K562 (cell line): ENCODE data around the gene GALNT17. TPM values are rescaled to one million over a fixed set of nuclear protein-coding genes. Genes with fewer than 3 reads are reported as not detected.

ENCODE experiments used
- ATAC-seq: fragments of 200-7000 bp; cut with Tn5 transposase; 3 replicates; pipeline ENCODE4 v1.9.1; 2020; ENCODE audit warnings: moderate library complexity
- BruUV-seq: library from RNA; stranded (reverse); fragments of 400-500 nt; replicated peaks from 2 replicates; lab custom pipeline; 2021; lab: Mats Ljungman, UMichigan
- CTCF ChIA-PET: fragments of 300-600 bp; formaldehyde crosslinking; extraction: SDS; loops from one replicate; lab custom pipeline; 2021; ENCODE audit warnings: low intra/inter-chr PET ratio; lab: Yijun Ruan, JAX
- POLR2A ChIA-PET: fragments of 300-600, 350-650 bp; sonication (Branson Sonifier 250); formaldehyde crosslinking; extraction: SDS; loops from one replicate; lab custom pipeline; 2021; ENCODE audit warnings: antibody characterized with exemption, inconsistent platforms; lab: Yijun Ruan, JAX
- DNase-seq, 4 experiments: peaks; one replicate each; pipeline versions ENCODE4 v3.0.0 to v3.0.0-alpha.2; 2011 to 2018; ENCODE audit warnings: low spot score in 3 of 4, mixed read lengths in 3 of 4; ENCODE audit errors: extremely low read depth in 1 of 4
- FAIRE-seq: peaks from 2 replicates; lab custom pipeline; 2011; peaks lifted over from hg19 to GRCh38; lab: Jason Lieb, UNC
- H2AFZ ChIP-seq: 2 replicates; pipeline ENCODE4 v1.6.0; 2011; ENCODE audit warnings: low read depth, low read length, control low read depth, inconsistent platforms
- H3K27ac ChIP-seq: fragments of 200-600 bp; 3 replicates; pipeline ENCODE4 v1.8.0; 2011; ENCODE audit warnings: low read depth, mild to moderate bottlenecking, control low read depth, inconsistent platforms, low read length, moderate library complexity, mixed read lengths; ENCODE audit errors: extremely low read depth
- H3K27me3 ChIP-seq, 2 experiments: fragments of 300-600 bp in 1 of 2; 2 replicates in 1 of 2; 3 replicates in 1 of 2; pipeline versions ENCODE4 v1.6.0 to v1.8.0; 2011; ENCODE audit warnings: inconsistent platforms in 2 of 2, low read length in 2 of 2, mild to moderate bottlenecking in 1 of 2, mixed read lengths in 1 of 2, moderate library complexity in 1 of 2; ENCODE audit not compliant: control insufficient read depth in 2 of 2, insufficient read depth in 2 of 2
- H3K36me3 ChIP-seq: fragments of 300-600 bp; 3 replicates; pipeline ENCODE4 v1.8.0; 2011; ENCODE audit warnings: mild to moderate bottlenecking, low read length, inconsistent platforms; ENCODE audit not compliant: control insufficient read depth, insufficient read depth
- H3K4me1 ChIP-seq, 2 experiments: fragments of 200-600 bp in 1 of 2; replicated peaks in 1 of 2; 2 replicates in 1 of 2; 3 replicates in 1 of 2; pipeline versions ENCODE4 v1.5.1 to v1.8.0; 2011; ENCODE audit warnings: inconsistent platforms in 2 of 2, low read length in 2 of 2, mild to moderate bottlenecking in 1 of 2, mixed read lengths in 1 of 2, moderate library complexity in 1 of 2; ENCODE audit not compliant: control insufficient read depth in 2 of 2, insufficient read depth in 2 of 2
- H3K4me2 ChIP-seq: 2 replicates; pipeline ENCODE4 v1.6.1; 2011; ENCODE audit warnings: low read length, control low read depth, inconsistent platforms, mixed read lengths; ENCODE audit not compliant: insufficient read depth
- H3K4me3 ChIP-seq: fragments of 200-600 bp; sonication (generic), shearing (Covaris generic); 2 replicates; pipeline ENCODE4 v1.5.1; 2016; ENCODE audit warnings: control low read depth, inconsistent platforms
- H3K79me2 ChIP-seq: fragments of 200-600 bp; 3 replicates; pipeline ENCODE4 v1.8.0; 2011; ENCODE audit warnings: low read length, inconsistent platforms; ENCODE audit not compliant: control insufficient read depth, insufficient read depth
- H3K9ac ChIP-seq, 2 experiments: 2 replicates each; pipeline versions ENCODE4 v1.6.0 to v1.6.1; 2011; ENCODE audit warnings: low read depth in 2 of 2, low read length in 2 of 2, control low read depth in 1 of 2, inconsistent platforms in 1 of 2, mild to moderate bottlenecking in 1 of 2, mixed read lengths in 1 of 2; ENCODE audit not compliant: insufficient read depth in 1 of 2
- H3K9me1 ChIP-seq: one replicate; pipeline ENCODE4 v1.6.0; 2011; ENCODE audit warnings: inconsistent platforms, mild to moderate bottlenecking, low read length, moderate library complexity; ENCODE audit not compliant: control insufficient read depth, insufficient read depth
- H3K9me3 ChIP-seq: replicated peaks from 2 replicates; pipeline ENCODE4 v1.5.1; 2011; ENCODE audit warnings: low read depth, low read length, inconsistent platforms; ENCODE audit not compliant: control insufficient read depth, insufficient read depth
- H4K20me1 ChIP-seq: replicated peaks from 2 replicates; pipeline ENCODE4 v1.6.1; 2011; ENCODE audit warnings: low read length, inconsistent platforms, mixed read lengths; ENCODE audit not compliant: control insufficient read depth, insufficient read depth
- ARID2 ChIP-seq: fragments of 450-650 bp; IDR thresholded peaks from 2 replicates; pipeline ENCODE4 v1.6.1; 2017; ENCODE audit warnings: antibody characterized with exemption, mild to moderate bottlenecking
- CEBPG ChIP-seq, 3 experiments: fragments of 200-800 bp in 1 of 3; sonication (Bioruptor generic) in 1 of 3; sonication (generic) in 1 of 3; formaldehyde crosslinking in 1 of 3; IDR thresholded peaks in 2 of 3; conservative IDR thresholded peaks in 1 of 3; 2 replicates each; pipeline versions ENCODE4 v1.6.1 to v1.8.0; 2016 to 2022; ENCODE audit warnings: missing compliant biosample characterization in 2 of 3, missing genetic modification characterization in 2 of 3, mild to moderate bottlenecking in 1 of 3, missing genetic modification reagents in 1 of 3
- FOXA1 ChIP-seq: fragments of 450-650 bp; IDR thresholded peaks from 2 replicates; pipeline ENCODE4 v1.6.1; 2016; ENCODE audit warnings: mild to moderate bottlenecking, borderline replicate concordance
- MEIS2 ChIP-seq: fragments of 450-650 bp; IDR thresholded peaks from 2 replicates; pipeline ENCODE4 v1.6.1; 2014; ENCODE audit warnings: mild to moderate bottlenecking; ENCODE audit not compliant: partially characterized antibody
- MXI1 ChIP-seq: IDR thresholded peaks from 2 replicates; pipeline ENCODE4 v1.6.1; 2011; ENCODE audit warnings: low read depth, mild to moderate bottlenecking, improper control_type of control experiment, low read length
- PPARD ChIP-seq: fragments of 250-450 bp; sonication (Bioruptor Pico); IDR thresholded peaks from 2 replicates; pipeline ENCODE4 v1.8.0; 2022; ENCODE audit warnings: inconsistent platforms, mild to moderate bottlenecking, moderate library complexity
- PYGO2 ChIP-seq: fragments of 450-650 bp; IDR thresholded peaks from 2 replicates; pipeline ENCODE4 v1.6.1; 2016; ENCODE audit warnings: mild to moderate bottlenecking, missing genetic modification characterization, moderate library complexity, missing compliant biosample characterization
- RBM39 ChIP-seq: fragments of 200-400 bp; formaldehyde crosslinking; optimal IDR thresholded peaks from 2 replicates; pipeline ENCODE3; 2018; ENCODE audit warnings: low read depth, low read length
- SREBF2 ChIP-seq: sonication (generic); formaldehyde crosslinking; IDR thresholded peaks from 2 replicates; pipeline ENCODE4 v1.4.0; 2020; ENCODE audit warnings: mild to moderate bottlenecking, missing genetic modification reagents
- SRSF3 ChIP-seq: fragments of 200-400 bp; formaldehyde crosslinking; IDR thresholded peaks from 2 replicates; pipeline ENCODE4 v1.6.1; 2016; ENCODE audit warnings: mild to moderate bottlenecking, low read length, moderate library complexity; ENCODE audit not compliant: insufficient read depth
- TCF3 ChIP-seq: sonication (generic); formaldehyde crosslinking; IDR thresholded peaks from 2 replicates; pipeline ENCODE4 v1.4.0; 2020; ENCODE audit warnings: mild to moderate bottlenecking, missing genetic modification reagents
- TCF7 ChIP-seq: sonication (generic); IDR thresholded peaks from 2 replicates; pipeline ENCODE4 v1.6.1; 2016; ENCODE audit warnings: antibody characterized with exemption, borderline replicate concordance
- ZBTB49 ChIP-seq: sonication (generic); formaldehyde crosslinking; IDR thresholded peaks from 2 replicates; pipeline ENCODE4 v1.8.0; 2022; ENCODE audit warnings: missing genetic modification reagents, mild to moderate bottlenecking, borderline replicate concordance
- ZNF133 ChIP-seq: fragments of 250-450 bp; sonication (Bioruptor Pico); IDR thresholded peaks from 2 replicates; pipeline ENCODE4 v1.4.0; 2020; ENCODE audit warnings: mild to moderate bottlenecking
- ZNF165 ChIP-seq: fragments of 250-450 bp; sonication (Bioruptor Pico); IDR thresholded peaks from 2 replicates; pipeline ENCODE4 v1.4.0; 2020; ENCODE audit warnings: borderline replicate concordance
- WGBS: fragments of 100-300 bp; shearing (Covaris generic); methylation state at CpG from one replicate; pipeline ENCODE4 v1.1.6; 2016; ENCODE audit warnings: low coverage, mixed read lengths; ENCODE audit not compliant: insufficient coverage; ENCODE audit errors: missing lambda C conversion rate; 5-methylcytosine and 5-hydroxymethylcytosine counted together
- in situ Hi-C: fragments of 300-500 bp; cut with MboI; formaldehyde crosslinking; loops from 4 replicates; pipeline ENCODE4 v1.15.0; 2018; ENCODE audit warnings: inconsistent platforms, mixed read lengths
- intact Hi-C: fragments of 100-400 bp; cut with micrococcal nuclease; formaldehyde crosslinking; loops from 2 replicates; pipeline ENCODE4 v1.14.2; 2022
- polyA plus RNA-seq, 8 experiments: library from polyadenylated mRNA; depleted of rRNA in 4 of 8; stranded (reverse) in 5 of 8; unstranded in 3 of 8; fragments of >200 nt; fragmentation: Nextera tagmentation in 2 of 8; fragmentation: Illumina TruSeq in 1 of 8; extraction: Ambion mirVana in 2 of 8; extraction: Trizol in 1 of 8; gene quantifications; 2 replicates each; pipeline versions ENCODE4 v1.2.1 to v1.2.3, GENCODE V29; 2011 to 2014; ENCODE audit warnings: inconsistent platforms in 1 of 8, missing spikeins in 1 of 8
- total RNA-seq, 7 experiments: library from RNA; depleted of rRNA in 6 of 7; stranded (reverse); fragments of >200 nt in 6 of 7; fragmentation: Illumina TruSeq in 2 of 7; extraction: Trizol in 2 of 7; gene quantifications; 2 replicates each; pipeline versions ENCODE4 v1.2.1 to v1.2.3, GENCODE V29; 2011 to 2021; ENCODE audit warnings: low replicate concordance in 1 of 7
- TF ChIP-seq, protein P1 (sequence below): fragments of 200-800 bp; sonication (Bioruptor generic); IDR thresholded peaks from 2 replicates; pipeline ENCODE4 v1.6.1; 2017; ENCODE audit warnings: missing genetic modification characterization, missing compliant biosample characterization
- TF ChIP-seq, protein P2 (sequence below): fragments of 250-450 bp; sonication (Bioruptor Pico); IDR thresholded peaks from 2 replicates; pipeline ENCODE4 v1.5.0; 2022; ENCODE audit warnings: mild to moderate bottlenecking

Gene GALNT17
- total and polyA plus RNA-seq, 9 of the 15 experiments (the other 6 are each of a cell fraction or from before 2014, with no cell fraction given), result not detected

DNA sequence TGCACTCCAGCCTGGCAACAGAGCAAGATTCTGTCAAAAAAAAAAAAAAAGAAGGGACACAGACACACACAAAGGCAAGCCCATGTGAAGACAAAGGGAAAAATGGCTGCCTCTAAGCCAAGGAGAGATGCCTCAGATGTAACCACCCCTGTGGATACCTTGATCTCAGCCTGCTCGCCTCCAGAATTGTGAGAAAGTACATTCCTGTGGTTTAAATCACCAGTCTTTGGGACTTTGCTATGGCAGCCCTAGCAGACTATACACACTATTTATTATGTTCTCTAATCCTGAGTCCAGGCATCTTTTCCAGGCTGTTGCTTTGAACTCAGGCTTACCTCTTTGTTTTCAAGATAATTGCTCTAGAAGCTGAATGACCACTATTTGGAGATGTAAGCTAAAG is 494.3 kb downstream of the GALNT17 start:
- POLR2A ChIA-PET, result no interaction called here
- DNase-seq, result no peak
- CTCF ChIA-PET, result no interaction called here
- in situ Hi-C loops, result no loop called here
- H3K9me3 ChIP-seq, result no peaks in the 10 kb centered on the region
- no peak overlapping the region for H2AFZ ChIP-seq
- BruUV-seq, result no TSS peak
- no peaks in the 10 kb centered on the region for H3K9me1 ChIP-seq
- no peaks in the 10 kb centered on the region for H3K4me1 ChIP-seq
- no peak for FAIRE-seq
- peaks cover 0 to 9% of the 10 kb centered on the region in 2 experiments; a peak in 1 of 5 replicates for H3K27me3 ChIP-seq
- no peaks in the 10 kb centered on the region for H3K79me2 ChIP-seq
- ATAC-seq, result no peak
- no peaks in the 10 kb centered on the region for H3K36me3 ChIP-seq
- intact Hi-C loops, result no loop called here
- H3K4me3 ChIP-seq, result no peak overlapping the region
- H4K20me1 ChIP-seq, result no peaks in the 10 kb centered on the region
- no peak overlapping the region for H3K27ac ChIP-seq
- WGBS, result 0% methylated on average over 1 of the region's 1 CpG
- no peak overlapping the region for H3K4me2 ChIP-seq
- H3K9ac ChIP-seq, result no peak overlapping the region
- TF ChIP-seq TCF7 (no peak), PPARD (no peak), MEIS2 (no peak), ZNF133 (CRISPR knock-in tag) (no peak), SRSF3 (no peak), TCF3 (CRISPR knock-in tag) (no peak), ZNF165 (CRISPR knock-in tag) (no peak), ARID2 (no peak), RBM39 (no peak), MXI1 (no peak), ZBTB49 (CRISPR knock-in tag) (no peak), CEBPG (CRISPR knock-in tag; IDR thresholded peaks at IDR 0.05) (no peak), CEBPG (tag; conservative IDR thresholded peaks at IDR 0.05 in 1 of 2, IDR thresholded peaks at IDR 0.05 in 1 of 2) (no peak), SREBF2 (no peak), PYGO2 (tag) (no peak), FOXA1 (no peak)
- TF ChIP-seq, protein P1, sequence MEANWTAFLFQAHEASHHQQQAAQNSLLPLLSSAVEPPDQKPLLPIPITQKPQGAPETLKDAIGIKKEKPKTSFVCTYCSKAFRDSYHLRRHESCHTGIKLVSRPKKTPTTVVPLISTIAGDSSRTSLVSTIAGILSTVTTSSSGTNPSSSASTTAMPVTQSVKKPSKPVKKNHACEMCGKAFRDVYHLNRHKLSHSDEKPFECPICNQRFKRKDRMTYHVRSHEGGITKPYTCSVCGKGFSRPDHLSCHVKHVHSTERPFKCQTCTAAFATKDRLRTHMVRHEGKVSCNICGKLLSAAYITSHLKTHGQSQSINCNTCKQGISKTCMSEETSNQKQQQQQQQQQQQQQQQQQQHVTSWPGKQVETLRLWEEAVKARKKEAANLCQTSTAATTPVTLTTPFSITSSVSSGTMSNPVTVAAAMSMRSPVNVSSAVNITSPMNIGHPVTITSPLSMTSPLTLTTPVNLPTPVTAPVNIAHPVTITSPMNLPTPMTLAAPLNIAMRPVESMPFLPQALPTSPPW (CRISPR knock-in tag), result no peak
- TF ChIP-seq, protein P2, sequence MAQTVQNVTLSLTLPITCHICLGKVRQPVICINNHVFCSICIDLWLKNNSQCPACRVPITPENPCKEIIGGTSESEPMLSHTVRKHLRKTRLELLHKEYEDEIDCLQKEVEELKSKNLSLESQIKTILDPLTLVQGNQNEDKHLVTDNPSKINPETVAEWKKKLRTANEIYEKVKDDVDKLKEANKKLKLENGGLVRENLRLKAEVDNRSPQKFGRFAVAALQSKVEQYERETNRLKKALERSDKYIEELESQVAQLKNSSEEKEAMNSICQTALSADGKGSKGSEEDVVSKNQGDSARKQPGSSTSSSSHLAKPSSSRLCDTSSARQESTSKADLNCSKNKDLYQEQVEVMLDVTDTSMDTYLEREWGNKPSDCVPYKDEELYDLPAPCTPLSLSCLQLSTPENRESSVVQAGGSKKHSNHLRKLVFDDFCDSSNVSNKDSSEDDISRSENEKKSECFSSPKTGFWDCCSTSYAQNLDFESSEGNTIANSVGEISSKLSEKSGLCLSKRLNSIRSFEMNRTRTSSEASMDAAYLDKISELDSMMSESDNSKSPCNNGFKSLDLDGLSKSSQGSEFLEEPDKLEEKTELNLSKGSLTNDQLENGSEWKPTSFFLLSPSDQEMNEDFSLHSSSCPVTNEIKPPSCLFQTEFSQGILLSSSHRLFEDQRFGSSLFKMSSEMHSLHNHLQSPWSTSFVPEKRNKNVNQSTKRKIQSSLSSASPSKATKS (CRISPR knock-in tag), result no peak
